ENCODE data around the gene EPB41L3. TPM values are rescaled to one million over a fixed set of nuclear protein-coding genes. Genes with fewer than 3 reads are reported as not detected.

Gene EPB41L3
- total RNA-seq, 4 donors from 2014 or later, result 63.4 to 146 (median 81.5) TPM

DNA sequence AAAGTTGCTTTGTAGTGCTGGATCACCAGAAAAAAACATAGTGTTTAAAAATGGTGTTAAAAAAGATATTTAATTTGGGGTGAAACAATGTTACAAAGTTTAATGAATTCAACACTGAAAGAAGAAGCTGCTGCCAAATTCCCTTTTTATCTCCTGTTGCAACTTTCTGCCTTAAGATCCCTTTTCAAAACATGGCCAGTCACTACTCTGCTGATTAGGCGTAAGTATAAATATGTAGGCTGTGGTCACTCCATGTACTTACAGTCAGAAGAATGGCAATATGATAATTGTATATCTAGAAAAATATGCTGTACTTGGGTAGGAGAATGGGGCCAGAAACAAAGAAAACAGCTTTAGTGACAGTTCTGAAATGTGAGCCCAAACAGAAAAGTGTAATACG is 124.8 kb downstream of the EPB41L3 start:
- Histone ChIP-seq H3K4me3 (no peak overlapping the region), H3K27me3 (no peaks in the 10 kb centered on the region), H3K27ac (no peak overlapping the region), H3K9me3 (no peaks in the 10 kb centered on the region), H3K36me3 (peaks cover 0 to 36% (median 0%) of the 10 kb centered on the region in 3 donors), H3K4me1 (no peaks in the 10 kb centered on the region)
- DNase-seq (ENCODE audit: low spot score in 2 of 2), result no peak
- WGBS, 2 donors, result 75 to 81% methylated on average over 2 of the region's 2 CpGs
- peak in 1 of 2 donors; percentile 33 for TF ChIP-seq EP300 (IDR thresholded peaks at IDR 0.05)
- TF ChIP-seq, protein P1, sequence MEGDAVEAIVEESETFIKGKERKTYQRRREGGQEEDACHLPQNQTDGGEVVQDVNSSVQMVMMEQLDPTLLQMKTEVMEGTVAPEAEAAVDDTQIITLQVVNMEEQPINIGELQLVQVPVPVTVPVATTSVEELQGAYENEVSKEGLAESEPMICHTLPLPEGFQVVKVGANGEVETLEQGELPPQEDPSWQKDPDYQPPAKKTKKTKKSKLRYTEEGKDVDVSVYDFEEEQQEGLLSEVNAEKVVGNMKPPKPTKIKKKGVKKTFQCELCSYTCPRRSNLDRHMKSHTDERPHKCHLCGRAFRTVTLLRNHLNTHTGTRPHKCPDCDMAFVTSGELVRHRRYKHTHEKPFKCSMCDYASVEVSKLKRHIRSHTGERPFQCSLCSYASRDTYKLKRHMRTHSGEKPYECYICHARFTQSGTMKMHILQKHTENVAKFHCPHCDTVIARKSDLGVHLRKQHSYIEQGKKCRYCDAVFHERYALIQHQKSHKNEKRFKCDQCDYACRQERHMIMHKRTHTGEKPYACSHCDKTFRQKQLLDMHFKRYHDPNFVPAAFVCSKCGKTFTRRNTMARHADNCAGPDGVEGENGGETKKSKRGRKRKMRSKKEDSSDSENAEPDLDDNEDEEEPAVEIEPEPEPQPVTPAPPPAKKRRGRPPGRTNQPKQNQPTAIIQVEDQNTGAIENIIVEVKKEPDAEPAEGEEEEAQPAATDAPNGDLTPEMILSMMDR (IDR thresholded peaks at IDR 0.05), result no peak

DNA sequence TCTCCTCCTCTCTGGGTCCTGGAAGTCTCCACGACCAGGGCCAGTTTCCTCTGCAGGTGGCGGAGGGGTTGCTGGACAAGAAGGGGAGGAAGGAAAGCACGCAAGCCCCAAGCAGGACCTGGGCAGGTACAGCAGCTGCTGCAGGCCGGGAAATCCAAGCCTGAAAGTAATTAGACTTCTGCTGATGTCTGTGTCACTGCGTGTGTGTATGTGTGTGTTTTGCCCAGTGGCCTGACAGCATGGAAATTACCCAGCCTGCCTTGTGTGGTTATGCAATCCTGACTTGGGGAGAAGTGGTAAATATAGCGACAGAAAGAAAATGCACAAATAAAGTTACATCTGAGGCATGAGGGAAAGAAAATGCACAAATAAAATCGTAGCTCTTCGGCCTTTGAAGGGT is 126.5 kb downstream of the EPB41L3 start:
- Histone ChIP-seq H3K9me3 (no peaks in the 10 kb centered on the region), H3K4me1 (no peaks in the 10 kb centered on the region), H3K27me3 (no peaks in the 10 kb centered on the region), H3K27ac (no peak overlapping the region), H3K4me3 (no peak overlapping the region), H3K36me3 (peaks cover 0 to 26% (median 0%) of the 10 kb centered on the region in 3 donors)
- peak in 1 of 2 donors; percentile 65 for DNase-seq (ENCODE audit: low spot score in 2 of 2)
- no peak for TF ChIP-seq POLR2A (IDR thresholded peaks at IDR 0.05)
- peak in 1 of 2 donors; percentile 79 for TF ChIP-seq EP300 (IDR thresholded peaks at IDR 0.05)
- WGBS, 2 donors, result 62 to 64% methylated on average over 8 of the region's 8 CpGs

DNA sequence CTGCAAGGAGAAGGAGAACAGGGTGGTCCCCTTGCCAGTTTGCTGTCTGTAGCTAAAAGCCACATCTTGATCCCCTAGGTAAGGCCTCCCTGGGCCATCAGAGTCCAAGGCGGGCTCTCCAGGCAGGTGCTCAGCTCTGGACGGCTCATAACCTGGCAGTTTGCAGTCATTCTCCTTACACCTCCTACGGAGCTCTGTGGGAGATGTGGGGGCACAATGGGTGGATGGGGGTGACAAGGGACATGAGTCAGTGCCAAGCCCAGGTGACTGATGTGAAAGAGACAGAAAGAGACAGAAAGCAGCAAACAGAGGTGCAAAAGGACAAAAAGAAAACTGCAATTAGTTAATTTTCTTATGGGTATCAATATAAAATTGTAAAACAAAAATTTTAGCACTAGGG is 127.7 kb downstream of the EPB41L3 start:
- Histone ChIP-seq H3K36me3 (peaks cover 0 to 26% (median 0%) of the 10 kb centered on the region in 3 donors), H3K9me3 (no peaks in the 10 kb centered on the region), H3K4me1 (no peaks in the 10 kb centered on the region), H3K27me3 (no peaks in the 10 kb centered on the region), H3K4me3 (no peak overlapping the region), H3K27ac (no peak overlapping the region)
- DNase-seq (ENCODE audit: low spot score in 2 of 2), result no peak
- TF ChIP-seq EP300 (IDR thresholded peaks at IDR 0.05), result no peak
- TF ChIP-seq, protein P1 (IDR thresholded peaks at IDR 0.05), result no peak
- no peak for TF ChIP-seq POLR2A (IDR thresholded peaks at IDR 0.05)
- 84 to 96% methylated on average over 3 of the region's 3 CpGs for WGBS, 2 donors

DNA sequence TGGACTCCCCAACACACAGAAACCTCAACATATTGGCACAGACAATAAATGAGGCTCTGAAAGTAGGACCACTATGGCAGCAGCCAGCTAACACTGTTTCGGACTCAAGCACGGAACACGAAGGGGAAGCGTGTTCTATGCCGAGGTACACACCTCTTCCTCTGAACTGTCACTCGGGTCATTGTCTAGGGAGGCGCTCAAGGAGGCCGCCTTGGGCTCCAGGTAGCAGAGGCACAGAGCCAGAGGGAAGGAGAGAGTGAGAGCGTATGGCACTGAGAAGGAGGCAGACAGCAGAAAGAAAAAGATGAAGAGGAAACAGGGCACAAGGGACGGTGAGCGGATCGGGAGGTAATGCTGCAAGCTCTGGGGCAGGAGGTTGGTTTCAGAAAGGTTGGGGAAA is 128.1 kb downstream of the EPB41L3 start:
- Histone ChIP-seq H3K27me3 (no peaks in the 10 kb centered on the region), H3K9me3 (no peaks in the 10 kb centered on the region), H3K36me3 (peaks cover 0 to 26% (median 0%) of the 10 kb centered on the region in 3 donors), H3K4me1 (no peaks in the 10 kb centered on the region), H3K4me3 (no peak overlapping the region), H3K27ac (no peak overlapping the region)
- whole genome bisulfite sequencing, 2 donors, result 94 to 98% methylated on average over 12 of the region's 12 CpGs
- TF ChIP-seq, protein P1 (IDR thresholded peaks at IDR 0.05), result no peak
- TF ChIP-seq POLR2A (IDR thresholded peaks at IDR 0.05), result no peak
- no peak for TF ChIP-seq EP300 (IDR thresholded peaks at IDR 0.05)
- DNase-seq (ENCODE audit: low spot score in 2 of 2), result no peak

DNA sequence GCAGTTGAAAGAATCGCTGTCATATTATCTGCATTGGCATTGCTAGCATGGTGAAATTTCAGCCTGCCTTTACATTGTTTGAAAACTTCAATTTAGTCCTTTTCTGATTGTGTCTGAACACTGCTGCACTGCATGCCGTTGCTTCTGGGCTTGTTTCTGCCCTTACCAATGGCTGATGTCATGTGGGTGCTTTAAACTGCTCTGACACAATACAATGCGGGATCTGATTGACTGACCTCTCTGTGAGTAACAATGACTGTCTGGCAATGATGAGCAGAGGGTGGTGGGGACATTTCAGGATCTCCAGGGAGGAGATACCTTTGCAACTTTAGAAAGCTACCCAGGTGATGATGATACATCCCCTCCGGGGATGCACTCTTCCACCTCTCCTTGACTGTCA is 128.8 kb downstream of the EPB41L3 start:
- Histone ChIP-seq H3K27me3 (no peaks in the 10 kb centered on the region), H3K4me1 (no peaks in the 10 kb centered on the region), H3K36me3 (peaks cover 0 to 23% (median 0%) of the 10 kb centered on the region in 3 donors), H3K4me3 (no peak overlapping the region), H3K27ac (no peak overlapping the region), H3K9me3 (no peaks in the 10 kb centered on the region)
- 56 to 80% methylated on average over 4 of the region's 4 CpGs for WGBS, 2 donors
- TF ChIP-seq, protein P1 (IDR thresholded peaks at IDR 0.05), result no peak
- no peak for TF ChIP-seq EP300 (IDR thresholded peaks at IDR 0.05)
- no peak for TF ChIP-seq POLR2A (IDR thresholded peaks at IDR 0.05)
- DNase-seq (ENCODE audit: low spot score in 2 of 2), result no peak

DNA sequence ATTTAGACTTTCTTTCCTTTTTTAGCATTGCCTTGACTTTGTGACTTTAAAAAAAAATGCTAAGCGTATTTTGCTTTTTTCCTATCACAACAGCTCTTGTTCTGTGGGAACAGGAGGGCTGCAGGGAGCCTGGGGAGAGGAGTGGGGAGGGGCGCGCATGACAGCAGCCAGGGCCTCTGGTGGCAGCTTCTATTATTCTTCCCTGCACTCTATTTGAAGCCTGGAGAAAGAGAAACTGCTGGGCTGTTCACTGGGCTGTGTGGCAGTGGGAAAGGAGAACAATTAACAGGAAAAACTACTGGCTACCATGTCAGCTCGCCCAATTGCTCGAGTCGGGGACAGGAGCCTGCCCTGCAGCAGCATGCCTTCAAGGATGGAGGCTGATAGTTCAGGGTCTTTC is 129.3 kb downstream of the EPB41L3 start:
- Histone ChIP-seq H3K27me3 (no peaks in the 10 kb centered on the region), H3K27ac (no peak overlapping the region), H3K36me3 (peaks cover 0 to 18% (median 0%) of the 10 kb centered on the region in 3 donors), H3K9me3 (no peaks in the 10 kb centered on the region), H3K4me3 (no peak overlapping the region), H3K4me1 (no peaks in the 10 kb centered on the region)
- TF ChIP-seq, protein P1 (IDR thresholded peaks at IDR 0.05), result no peak
- no peak for TF ChIP-seq EP300 (IDR thresholded peaks at IDR 0.05)
- no peak for TF ChIP-seq POLR2A (IDR thresholded peaks at IDR 0.05)
- DNase-seq (ENCODE audit: low spot score in 2 of 2), result no peak
- WGBS, 2 donors, result 51 to 62% methylated on average over 6 of the region's 6 CpGs
